ENCODE results near the gene ANKDD1B.

GRCh38 chr5:75601996-75602395 lies 9.3 kb upstream of the ANKDD1B start:
- TF ChIP-seq POLR2AphosphoS5 (IDR thresholded peaks at IDR 0.05; ENCODE audit: low read depth), result no peak
- no peak for TF ChIP-seq CTCF (conservative IDR thresholded peaks at IDR 0.05; ENCODE audit: low read depth in 2 of 2)
- TF ChIP-seq ETS1 (IDR thresholded peaks at IDR 0.05), result no peak
- no peak for TF ChIP-seq REST (IDR thresholded peaks at IDR 0.05; ENCODE audit: unreplicated experiment)
- no peak for TF ChIP-seq ZNF462 (CRISPR knock-in tag; IDR thresholded peaks at IDR 0.05)
- TF ChIP-seq EZH2 (IDR thresholded peaks at IDR 0.05; ENCODE audit: low read depth, unreplicated experiment), result no peak

All from GM23338 (cell line).